ENCODE results near the gene SLC28A3.

SLC28A3 gene

DNA sequence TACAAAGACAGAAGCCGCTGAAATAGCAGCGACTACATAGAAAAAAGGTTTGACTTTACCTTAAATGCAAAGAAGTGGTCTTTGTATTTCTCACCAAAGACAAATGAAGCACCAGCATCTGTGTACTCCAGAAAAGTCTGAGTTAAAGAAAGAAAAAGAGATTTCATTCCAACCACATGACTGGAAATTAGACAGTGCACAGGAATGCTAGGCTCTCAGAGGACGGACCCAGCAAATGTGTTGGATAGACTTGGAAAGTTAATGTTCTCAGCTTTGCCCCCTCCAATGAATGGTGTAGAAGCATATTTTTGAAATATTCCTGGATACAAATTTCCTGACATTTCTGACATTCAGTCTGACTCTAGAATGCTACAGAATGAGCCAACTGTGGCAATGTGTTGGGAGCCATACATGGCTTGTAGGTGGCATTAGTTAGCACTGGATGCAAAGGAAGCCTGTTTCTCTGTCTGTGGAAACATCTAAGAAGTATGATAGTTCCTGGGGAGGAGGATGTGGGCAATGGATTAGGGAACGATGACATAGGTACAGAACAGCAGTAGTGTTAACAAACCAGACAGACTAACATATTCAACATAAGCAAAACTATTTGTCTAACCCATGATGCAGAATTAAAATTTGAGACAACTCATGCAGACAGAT lies 43.3 kb downstream of the SLC28A3 start:
- DNase-seq = no peak

DNA sequence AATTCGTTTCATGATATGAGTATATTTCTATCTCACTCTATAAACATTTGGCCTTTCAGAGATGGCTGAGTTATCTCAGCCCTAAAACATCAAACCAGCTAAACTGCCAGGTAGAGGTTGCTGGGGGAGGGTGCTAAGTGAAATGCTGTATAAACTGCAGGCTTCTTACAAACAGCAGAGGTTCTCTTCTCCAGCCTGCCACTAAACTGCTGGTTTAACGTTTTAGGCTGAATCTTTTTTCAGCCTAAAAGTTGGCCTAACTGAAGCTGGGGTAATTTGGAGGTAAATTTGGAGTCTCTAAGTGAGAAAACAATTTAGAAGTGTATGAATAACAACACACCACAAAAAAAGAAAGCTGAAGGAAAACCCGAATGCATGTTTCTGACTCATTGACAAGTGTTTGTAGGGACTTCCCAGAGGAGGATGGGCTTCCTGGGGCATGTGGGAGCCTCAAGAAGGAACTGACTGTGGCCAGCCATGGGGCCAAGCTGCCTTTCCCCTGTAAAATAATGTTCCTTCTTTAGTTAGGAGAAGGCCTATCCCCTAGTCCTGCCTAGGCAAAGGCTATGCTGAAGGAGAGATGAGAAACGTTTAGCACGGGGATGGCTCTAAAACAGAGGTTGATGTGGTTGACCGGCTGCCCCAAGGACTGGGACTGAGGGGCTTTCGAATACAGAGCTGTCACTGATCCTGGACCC lies 44.3 kb downstream of the SLC28A3 start:
- DNase-seq = no peak

DNA sequence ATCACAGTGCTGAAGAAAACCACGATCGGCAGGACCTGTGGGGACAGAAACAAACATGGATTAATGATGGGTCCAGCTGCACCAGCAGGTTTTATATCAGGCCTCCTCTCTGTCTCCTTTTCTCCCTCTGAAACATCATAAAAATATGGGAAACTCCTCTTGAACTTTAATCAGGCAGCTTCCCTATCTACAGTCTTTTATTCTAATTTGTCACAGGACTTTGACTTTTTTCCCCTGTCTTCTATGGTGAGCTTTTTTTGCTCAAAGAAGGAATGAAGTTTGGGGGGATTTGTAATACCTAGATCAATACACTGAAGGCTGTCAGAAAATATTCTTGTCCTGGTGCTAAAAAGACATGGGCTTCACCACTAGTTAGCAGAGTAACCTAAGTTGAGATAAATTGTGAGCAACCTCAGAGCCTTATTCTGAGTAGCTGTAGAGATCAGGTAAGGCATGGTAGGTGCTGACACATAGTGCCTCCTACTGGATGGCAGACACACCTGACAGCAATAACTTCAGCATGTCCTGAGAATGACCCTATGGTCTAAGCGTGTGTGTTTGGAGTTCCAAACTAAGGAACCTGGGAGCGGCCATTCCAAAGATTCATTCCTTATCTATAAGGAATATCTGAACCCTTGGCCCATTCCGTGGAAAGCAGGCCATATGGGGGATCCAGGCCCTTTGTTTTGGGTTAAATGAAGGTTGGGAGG lies 46.2 kb downstream of the SLC28A3 start:
- DNase-seq = no peak

DNA sequence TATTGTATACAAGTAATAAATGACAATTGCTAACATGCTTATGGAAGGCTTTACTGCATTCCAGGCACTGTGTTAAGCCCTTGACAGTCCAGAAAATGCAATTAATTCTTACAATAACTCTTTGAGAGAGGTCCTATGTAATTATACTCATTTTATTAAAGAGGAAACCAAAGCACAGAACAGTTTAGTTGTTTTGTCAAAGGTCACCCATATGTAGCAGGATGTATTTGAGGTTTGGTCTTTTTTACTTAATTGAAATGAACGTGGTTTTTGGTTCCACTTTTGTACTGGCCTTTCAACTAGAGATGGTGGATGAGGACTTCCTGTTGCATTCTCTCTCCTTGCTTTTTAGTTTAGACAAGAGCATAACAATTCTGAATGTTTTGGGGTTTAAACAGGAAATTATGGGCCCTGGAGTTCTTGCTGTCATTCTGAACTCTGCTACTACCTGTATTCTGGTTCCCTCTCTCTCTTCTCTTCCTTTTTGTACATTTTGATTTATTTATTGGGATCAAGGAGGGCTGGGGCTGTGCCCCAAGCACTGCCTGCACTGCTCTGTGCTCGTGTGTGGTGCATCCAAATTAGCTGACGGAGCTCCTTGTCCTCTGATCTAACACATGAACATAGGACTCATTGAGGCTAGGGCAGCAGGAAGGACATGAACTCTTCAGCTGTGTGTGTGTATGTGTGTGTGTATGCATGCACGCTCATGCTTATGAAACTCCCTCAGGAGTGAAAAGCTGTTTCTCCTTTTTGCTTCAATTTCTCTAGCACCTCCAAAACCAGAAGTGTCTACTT lies 47.4 kb downstream of the SLC28A3 start:
- DNase-seq = no peak

DNA sequence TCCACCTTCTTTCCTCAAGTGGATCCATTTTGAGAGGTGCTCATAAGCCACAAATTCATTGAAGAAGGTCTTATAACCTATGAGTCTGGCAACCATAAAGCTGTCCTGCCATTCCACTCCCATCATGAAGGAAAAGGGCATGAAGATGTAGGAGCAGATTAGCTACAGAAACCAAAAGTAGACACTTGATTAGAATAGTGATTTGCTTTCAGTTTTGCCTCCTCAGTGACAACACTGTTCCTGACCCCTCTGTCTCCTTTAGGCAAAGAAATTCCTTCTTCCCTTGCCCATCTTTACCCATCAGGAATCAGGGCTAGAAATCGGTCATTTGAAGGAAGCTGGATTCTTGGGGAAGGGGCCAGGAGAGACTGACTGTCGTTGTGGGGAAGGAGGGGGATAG lies 55.2 kb downstream of the SLC28A3 start:
- no peak for DNase-seq

DNA sequence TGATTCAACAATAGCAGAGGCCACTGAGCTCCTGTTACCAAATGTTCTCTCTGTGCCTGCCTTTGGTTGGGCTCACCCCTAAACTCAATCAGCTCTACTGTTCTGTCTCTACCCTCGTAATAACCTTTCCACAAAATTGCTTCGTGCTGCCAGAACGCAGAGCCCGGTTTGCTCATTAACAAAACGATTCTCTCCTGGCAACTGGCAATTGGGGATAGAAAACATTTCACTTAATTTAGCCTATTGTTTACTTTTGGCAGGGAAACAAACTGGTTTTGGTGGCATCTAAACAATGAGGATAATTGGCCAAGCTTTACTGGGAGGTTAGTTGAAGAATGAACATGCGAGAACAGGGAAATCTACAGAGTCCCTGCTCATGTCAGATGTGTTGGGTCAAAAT lies 56.6 kb downstream of the SLC28A3 start:
- DNase-seq = no peak

DNA sequence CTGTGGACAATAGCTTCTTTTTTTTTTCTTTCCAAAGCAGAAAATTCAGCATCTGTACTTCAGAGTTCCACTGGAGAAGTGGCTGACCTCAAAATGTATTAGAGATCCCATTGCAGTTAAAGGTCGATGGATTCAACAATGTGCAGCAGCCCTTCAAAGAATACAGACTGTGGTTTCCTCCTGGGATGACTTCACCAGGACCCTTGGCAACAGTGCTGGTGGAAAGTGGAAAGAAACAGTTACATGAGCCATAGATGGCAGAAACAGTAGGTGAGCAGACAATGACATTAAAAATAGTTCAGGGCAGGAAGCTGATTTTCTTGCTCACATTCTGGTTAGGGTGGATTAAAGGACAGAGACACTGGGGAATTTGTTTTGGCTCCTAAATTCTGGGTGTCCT lies 62.4 kb downstream of the SLC28A3 start:
- DNase-seq = no peak

DNA sequence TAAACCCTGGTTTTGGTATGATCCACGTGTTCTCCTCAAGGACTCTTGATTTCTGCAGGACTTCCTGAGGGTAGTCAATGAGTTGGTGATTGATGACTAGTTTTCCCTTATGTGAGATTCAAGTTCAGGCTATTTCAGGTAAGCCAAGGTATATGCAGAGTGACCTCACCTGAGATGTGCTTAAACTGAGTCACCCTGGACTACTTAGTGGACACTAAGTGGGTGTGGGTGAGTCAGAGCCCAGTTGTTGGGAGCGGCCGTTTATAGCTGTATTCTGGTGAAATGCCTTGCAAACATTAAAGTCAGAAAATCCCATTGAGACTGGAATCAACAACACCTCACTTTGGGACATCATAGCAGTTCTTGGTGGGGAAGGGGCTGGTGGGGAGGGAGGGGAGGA lies 62.9 kb downstream of the SLC28A3 start:
- no peak for DNase-seq

DNA sequence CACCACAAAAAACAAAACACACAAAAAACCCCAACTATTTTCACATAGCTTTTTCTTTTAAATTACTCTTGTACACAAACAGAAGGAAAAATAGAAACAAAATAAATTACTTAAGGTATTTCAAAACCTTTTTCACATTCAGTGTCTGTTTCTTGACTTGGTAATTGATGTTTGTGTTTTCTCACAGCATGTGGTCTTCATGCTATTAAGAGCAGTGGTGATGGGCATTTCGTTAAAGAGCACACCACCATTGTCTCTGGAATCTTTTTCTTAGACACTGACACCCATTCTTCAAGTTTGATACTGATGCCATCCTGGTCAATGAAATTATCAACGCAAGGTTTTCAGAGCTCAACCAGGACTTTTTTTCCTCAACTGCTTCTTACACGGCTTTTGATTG lies 63.8 kb downstream of the SLC28A3 start:
- no peak for DNase-seq

DNA sequence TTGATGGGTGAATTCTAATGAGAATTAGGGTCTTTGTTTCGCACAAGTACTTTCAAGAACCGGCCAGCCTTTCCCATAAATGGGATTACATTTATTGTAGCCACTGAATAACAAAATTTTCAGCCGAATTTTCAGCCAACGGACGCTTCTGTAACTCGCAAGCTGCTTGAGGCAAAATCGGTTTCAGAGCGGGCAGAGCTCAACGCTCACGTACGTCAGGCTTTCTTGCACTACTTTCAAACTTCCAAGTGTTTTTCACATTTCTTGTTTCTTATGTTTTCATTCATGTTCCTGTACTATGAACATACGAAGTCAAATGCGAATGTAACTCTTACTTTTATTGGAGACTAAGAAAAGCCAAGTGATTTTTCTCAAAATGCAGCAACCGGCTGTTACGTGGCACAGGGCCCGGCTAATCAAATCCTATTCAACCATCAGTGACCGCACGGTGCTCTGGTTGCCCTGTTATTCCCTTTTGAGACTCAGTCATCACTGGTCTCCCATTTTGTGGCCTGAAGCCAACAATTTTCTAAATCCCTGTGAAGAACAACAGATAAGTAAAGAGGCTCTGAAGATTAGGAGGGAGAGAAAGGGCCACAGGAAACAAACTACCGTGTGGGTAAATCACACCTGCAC lies 68.5 kb downstream of the SLC28A3 start:
- peak; percentile 79 for DNase-seq

DNA sequence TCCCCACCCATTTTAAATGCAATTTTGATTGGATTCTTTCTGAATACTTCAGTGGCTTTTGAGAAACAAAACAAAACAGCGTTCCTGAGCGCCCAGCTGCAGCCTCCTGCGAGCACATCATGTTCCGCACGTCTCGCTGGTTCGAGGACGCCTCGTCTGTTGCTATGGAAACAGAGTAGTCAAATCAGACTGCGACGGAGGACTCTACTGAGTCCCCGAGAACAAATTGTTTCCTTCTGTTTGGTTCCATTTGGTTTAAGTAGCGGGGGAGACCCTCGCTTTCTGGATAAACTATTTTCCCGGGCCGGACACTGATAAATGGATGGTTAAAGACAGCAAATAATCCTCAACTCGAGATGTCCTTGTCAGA lies 69.0 kb downstream of the SLC28A3 start:
- peak; percentile 96 for DNase-seq

DNA sequence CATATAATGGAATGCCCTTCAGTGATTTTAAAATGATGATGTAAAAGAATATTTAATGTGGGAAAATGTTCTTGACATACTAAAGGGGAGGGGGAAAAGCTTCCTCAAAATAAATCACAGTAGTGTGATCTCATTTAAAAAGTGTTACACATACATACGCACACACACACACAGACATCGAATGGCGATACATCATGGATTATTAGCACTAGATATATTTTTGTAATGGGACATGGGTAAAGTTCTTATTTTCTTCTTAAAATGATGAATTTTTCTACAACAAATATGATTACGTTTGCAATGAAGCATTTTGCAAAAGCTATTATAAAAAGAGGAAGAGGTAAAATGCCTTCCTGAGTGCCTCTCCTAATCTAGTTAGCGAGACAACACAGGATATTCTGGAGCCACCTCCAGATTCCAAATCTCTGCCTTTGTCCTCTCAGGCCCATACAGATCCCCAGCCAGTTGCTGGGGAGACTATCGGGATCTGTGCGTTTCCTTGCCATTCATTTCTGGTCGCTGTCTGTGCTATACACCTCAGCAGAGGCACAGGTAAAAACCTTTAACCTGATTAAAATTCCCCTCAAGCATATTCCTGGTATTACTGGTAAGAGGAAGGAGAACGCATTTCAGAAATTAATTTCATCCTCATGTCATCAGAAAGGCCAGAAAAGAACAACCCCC lies 69.6 kb downstream of the SLC28A3 start:
- DNase-seq = no peak

DNA sequence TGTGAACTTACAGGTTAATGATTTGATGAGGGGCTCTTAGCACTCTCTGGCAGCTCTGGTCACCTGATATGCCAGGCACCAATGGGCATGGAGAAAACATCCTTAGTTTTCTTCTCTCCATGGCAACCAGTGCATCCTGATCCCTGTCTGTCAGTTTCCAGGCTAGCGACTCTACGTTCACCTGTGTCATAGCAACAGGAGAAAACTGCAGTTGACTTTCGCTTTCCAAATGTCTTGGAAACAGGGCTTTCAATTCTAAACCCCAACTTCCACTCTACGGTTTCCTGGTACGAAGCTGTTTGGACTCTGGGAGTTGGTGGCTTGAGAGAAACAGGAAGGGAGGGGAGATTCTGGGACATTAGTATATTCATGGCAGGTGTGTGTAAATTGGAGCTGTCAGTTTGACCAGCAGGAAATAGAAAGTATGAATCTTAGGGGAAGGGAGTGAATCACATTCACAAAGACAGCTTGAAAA lies 74.4 kb downstream of the SLC28A3 start:
- peak; percentile 40 for DNase-seq

DNA sequence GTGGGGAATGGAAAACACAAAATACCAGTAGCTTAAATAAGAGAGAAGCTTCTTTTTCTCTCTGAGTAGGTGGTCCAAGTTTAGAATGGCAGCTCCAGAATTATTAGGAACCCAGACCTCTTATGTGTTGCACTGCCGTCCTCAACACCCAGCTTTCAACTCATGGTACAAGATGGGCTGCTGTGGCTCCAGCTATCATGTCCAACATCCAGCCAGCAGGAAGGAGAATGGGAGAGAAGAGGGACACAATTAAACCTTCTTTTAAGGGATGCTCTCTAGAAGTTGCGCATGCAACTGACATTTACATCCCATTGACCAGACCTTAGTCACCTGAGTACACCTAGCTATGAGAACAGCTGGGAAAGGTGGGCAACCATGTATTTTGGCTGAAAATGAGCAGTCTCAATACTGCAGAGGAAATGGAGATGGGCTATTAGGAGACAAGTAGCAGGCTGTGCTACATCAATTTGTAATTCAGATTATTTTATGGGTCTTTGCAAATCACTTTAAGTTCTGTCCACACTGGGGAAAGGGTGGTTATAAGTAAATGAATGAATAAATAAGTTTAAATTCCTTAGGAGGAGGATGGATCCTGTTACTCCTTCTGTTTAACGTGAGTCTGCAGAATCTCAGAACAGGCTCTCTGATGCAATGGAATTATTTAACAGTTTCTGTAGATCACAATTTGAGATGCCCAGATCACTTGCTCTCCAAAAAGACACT lies 76.1 kb downstream of the SLC28A3 start:
- DNase-seq = no peak

DNA sequence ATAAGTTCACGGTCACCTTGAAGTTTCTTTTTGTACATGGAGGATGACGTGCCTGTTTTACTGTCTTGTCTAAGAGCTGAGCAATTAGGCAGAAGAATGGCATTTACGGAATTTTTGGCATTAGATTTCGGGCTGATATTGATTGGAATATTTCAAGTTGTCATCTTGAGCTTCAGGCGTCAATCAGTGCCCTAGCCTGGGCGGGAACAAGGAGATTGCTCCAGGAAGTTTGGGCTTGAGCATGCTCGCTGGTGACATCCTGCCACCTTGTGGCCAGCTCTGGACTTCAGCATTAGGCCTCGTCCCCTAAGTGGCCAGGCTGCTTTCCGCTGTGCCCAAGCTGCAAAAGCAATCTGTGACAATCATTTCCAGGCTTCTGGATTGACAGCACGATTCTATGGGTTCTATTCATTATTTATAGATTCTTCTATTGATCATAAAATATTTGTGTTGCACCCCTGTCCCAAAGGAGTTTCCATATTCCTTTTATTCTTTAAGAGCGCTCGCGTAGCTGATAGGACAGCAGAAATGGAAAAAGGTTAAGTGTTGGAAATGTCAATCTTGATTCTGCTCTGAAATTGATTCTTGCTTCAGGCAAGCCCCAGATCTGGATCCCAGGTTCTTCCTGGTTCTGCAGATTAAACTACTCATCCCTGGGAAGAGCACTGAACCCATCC lies 79.3 kb downstream of the SLC28A3 start:
- peak; percentile 93 for DNase-seq

DNA sequence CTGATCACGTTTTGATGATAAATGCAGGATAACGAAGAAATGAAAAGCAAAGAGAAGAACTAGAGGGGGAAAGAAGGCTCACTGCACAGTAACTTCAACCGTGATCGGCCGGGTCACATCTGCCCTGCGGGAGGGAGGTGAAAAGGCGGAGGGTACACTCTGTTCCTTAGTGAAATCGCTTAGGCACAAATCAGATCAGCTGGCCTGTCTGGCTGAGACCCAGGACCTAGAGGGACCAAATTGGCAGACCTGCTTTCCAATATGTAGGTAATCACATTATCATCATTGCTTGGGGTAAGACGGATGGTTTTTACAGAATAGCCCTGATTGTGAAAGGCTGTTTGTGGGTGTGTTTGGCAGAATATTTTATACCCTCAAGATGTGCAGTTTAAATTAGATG lies 82.2 kb downstream of the SLC28A3 start:
- no peak for DNase-seq

DNA sequence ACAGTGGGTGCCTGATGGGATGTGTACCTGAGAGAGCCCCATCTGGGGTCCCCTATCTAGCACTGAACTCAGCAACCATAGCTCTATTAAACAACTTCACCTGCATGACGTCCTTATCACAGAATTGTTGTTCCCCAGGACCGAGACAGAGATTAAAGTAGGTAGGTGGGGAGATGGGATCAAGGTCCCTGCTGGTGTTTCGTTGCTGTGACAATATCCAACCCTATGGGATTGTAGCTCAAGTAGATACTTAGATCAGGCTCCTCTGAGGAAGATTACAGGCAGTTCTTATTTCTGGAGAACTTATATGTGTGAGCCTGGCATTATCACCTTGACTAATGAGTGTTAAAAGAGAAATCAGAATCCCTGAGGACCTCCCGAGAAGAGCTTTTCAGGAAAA lies 84.9 kb downstream of the SLC28A3 start:
- DNase-seq = no peak

DNA sequence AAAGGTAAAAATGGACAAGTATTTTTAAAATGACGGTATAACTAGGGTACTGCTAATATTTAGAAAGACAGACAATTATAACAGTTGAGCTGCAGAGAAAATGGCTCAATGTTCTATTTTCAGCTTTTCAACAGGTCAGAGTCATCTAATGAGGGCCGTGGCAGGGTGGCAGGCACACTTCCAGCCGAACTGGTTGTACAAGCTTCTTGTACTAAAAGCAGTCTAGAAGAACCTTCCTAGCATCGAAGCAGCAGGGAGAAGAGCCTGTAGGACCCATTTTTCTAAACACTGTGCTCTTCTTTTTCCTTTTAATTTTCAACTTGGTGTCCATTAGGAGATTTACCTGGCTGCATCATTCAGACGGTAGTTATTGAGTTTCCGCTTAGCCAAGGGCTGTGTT lies 85.6 kb downstream of the SLC28A3 start:
- DNase-seq = no peak

DNA sequence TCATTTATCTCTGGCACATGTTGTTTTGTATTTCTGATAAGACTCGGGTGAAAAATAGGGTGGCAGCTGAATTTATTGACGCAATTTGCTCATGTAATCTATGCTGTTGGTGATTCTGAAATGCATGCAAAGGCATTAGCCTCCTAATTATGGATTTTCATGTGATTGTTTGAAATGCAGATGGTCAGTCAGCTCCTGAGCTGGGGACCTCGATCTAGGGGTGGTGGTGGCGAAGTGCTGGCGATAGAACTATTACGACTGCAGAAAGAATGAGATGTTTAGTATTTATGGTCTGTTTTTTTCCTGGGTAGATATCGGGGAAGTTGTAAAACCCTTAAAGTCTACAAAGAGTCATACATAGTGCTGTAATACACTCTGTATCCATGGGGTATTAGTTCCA lies 88.6 kb downstream of the SLC28A3 start:
- DNase-seq = no peak

DNA sequence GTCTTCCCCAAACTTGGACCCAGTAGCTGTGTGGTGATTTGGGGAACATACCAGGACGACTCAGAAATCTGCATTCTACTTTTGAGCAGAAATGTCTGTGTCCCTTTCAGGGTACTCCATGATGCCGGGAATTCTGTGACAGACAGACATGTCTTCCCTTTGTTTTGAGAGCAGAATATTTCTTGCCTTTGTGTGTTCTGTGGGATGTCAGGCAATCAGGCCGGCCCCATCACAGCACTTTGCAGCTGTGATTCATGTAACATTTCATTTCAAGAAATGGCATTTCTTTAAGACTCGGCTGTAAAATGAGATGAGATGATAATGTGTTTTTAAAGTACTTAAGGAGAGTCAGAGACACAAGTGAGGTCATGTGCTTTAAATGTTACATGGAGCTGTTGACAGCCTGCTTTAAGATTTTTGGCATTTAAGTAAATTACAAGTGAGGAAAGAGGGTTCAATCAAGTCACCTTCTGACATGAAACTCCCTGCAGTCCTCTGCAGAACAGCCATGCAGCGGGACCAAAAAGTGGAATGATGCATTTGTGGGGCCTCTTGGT lies 98.7 kb downstream of the SLC28A3 start:
- DNase-seq = no peak

DNA sequence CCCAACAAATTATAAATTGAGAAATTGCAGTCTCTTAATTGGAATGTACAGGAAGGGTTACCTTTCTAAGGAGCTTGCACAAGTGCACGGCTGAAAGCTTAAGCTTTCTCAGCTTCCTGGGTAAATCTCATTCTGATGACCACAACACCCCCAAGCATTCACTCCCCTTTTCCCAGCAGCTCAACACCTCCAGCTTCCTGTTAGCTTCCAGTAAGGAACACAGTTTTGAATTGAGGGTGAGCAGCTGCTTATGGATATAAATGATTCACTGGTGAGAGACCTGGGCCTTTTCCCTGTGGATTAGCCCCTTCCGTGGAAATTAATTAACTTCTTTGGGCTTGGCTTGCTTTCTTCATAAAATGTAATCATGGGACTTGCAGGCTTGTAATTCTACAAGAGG lies 101.2 kb downstream of the SLC28A3 start:
- no peak for DNase-seq

Measured in eye (tissue), 1 donor.